COLO829 (cell line): ENCODE results near the gene ZNF487.
"Not testable (repeated sequence)": the region's sequence is repeated elsewhere in the genome, so short reads cannot be mapped to it uniquely, and the experiment has no call there.

Source experiments
- DNase-seq: peaks from one replicate; pipeline ENCODE4 v3.0.0; 2012; ENCODE audit warnings: low spot score

ZNF487 gene

DNA sequence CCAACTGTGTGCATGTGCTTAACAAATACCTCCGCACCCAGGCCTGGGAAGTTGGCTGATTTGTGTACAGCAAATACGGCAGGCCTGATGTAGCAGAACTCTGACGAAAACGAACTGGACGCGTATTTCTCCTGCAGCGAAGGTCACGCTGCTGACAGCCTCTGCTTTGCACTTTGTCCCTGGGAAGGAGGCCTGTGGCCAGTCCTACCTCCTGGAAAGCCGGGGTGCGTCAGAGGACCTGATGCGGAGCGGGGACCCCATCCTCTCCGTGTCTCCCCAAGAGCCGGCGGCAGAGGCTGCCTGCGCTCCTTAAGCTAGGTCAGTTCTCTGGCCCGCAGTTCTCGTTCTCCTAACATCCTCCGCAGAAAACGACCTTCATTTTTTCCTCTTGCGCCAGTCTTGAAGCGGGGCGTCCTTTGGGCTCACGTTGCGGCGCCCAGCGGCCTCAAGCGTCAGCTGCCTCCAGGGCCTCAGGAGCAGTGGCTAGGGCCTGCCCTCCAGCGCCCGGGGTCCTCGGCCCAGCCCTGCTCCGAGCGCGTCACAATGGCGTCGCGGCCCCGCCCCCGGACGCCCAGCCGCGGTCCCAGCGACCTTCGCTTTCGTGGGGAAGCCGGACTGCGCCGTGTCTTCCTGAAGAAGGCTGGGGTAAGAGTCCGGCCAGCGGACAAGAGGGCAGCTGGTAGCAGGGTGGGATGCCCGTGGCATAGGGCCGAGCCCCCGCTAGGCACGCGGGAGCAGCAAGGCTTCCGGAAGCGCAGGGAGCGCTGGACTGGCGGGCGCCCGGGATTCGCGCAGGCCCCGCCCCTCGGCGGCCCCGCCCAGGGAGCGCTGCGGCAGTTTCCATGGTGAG, at the start of gene ZNF487:
ZNF487 (plus strand) TSS at position 821 of the 850 bp plus-strand sequence. CDS start 38,703 bp downstream, outside the sequence.
- peak; percentile 63 for DNase-seq

DNA sequence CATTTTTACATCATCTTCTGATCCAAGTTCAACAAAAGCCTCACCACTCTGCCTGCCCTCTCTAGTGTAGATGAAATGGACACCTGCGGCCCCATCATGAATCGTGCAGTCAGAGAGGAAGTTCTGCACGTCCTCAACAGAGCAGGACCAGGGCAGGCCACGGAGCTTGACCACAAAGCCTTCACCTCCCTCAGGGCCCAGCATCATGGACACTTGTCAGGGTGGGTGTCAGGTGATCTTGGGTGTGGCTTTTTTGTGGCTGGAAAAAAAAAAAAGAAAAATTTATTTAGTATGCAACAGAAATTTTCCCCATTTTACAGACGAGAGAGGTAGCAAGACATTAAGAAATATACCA, 49.3 kb upstream of the ZNF487 start:
- no peak for DNase-seq

DNA sequence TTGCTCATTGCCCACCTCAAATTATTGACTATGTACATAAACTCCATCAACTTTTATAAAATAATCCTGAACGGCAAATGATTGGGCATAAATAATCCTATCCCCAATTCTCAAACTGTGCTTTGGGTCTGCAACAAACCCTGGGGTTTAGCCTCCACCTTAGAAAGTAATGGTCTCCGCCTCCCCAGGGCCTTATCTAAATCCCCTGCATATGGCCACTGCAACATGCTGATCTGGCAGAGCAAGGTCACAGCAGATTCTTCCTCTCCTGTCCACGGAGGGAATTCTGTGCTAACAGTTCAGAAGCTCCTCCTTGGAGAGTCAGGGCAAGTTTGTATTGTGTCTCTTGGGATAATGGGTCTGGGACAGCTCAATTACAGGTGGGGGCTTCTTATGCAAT, 47.0 kb upstream of the ZNF487 start:
- DNase-seq: no peak

DNA sequence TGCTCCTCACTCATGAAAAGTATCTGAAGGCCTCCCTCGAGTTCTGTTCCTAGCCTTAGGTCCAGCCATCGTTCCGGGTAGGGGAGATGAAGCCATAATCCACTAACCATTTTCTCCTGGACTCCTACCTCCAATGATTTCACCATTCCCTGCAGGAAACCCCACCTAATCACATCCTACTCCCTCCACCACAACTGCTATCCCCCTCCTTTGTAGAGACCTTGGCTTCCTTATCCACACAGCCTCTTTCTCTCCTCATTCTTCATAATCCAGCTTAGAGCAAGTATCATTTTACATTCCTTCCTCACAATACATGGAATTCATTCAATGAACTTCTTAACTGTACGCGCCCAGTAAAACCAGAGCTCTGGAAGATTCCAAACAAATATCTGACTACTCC, 46.6 kb upstream of the ZNF487 start:
- DNase-seq: no peak

DNA sequence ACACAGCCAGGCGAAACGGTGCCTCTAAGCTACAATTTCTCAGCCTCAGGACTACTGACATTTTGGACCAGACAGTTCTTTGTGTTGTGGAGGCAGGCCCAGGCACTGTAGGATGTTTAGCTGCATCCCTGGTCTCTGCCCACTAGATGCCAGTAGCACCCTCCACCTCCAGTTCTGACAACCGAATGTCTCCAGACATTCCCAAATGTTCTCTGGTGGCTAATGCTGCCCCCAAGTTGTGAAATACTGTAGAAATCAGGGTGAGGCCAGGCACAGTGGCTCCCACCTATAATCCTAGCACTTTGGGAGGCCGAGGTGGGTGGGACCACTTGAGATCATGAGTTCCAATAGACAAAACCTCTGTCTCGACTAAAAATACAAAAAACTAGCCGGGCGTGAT, 46.2 kb upstream of the ZNF487 start:
- no peak for DNase-seq

DNA sequence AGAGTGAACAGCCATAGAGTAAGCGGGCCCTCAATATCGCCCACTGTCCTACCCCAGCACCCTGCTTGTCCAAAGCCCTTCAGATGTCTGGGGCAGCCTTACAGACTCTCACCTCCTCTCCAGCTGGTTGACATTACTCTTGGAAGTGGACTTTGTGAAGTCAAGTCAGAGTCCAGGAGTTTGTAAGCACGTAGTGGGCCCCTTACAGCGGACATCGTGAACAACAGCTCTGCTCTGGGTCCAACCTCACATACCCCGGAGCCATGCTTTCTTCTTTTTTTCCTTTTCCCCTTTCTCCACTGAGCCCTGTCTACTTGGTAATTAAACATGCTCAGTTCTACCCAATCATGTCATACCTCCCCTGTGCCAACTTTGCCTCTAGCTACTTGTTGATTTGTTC, 45.4 kb upstream of the ZNF487 start:
- DNase-seq: no peak

DNA sequence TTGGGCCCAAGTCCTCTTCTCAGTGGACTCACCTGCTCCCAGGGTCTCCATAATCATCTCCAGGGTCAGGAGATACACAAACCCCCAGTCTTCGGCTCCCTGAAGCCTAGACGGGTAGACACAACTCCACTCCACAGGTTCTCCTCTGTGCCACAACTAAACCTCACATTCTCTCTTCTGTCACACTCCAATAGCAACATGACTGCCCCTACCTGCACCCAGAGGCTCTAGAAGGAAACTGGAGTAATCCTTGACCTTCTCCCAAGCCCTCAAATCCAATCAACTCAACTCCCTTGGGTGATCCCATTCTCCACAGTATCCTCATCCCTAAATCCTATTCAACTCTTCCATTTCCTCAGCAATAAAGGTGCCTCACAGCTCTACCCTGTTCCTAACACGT, 44.2 kb upstream of the ZNF487 start:
- DNase-seq: no peak

DNA sequence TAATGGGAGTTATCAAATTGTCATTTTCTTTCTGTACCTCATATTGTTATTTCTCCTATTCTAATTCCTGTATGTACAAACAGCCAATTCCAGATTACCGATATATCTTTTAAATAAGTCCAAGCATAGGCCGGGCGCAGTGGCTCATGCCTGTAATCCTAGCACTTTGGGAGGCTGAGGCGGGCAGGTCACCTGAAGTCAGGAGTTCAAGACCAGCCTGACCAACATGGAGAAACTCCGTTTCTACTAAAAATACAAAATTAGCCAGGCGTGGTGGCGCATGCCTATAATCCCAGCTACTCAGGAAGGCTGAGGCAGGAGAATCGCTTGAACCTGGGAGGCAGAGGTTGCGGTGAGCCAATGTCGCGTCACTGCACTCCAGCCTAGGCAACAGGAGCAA, 43.7 kb upstream of the ZNF487 start:
- DNase-seq: not testable (repeated sequence)

DNA sequence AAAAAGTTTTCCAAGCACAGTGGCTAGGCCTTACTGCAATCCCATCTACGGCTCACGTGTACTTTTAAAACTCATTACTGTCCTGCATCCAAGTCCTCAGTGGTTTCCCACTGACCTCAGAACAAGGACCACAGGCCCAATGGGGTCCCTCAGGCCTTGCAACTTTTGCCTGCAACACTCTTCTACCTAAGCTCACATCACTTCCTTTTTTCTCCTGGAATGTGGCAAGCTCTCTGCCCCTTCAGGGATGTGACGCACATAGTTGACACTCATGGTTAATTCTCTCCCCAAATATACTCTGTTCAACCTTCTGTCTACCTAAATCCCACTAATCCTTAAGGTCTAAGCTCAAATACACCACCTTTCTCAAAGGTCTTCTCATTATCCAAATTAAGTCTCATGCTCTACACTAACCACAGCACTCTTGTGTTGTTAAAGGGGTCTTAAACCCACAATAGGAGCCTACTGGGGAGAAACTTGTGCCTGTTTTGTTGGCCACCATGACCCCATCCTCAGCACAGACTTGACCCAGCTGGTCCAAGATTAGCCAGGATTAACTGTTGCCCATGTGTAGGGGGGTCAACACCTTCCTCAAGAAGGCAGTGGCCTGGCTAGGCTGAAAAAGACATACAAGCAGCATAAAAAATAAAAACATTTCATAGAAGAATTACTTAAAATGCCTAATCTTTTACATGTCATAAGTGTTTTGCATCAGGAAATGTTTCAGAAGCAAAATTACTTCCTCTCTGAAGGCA, 43.1 kb upstream of the ZNF487 start:
- DNase-seq: no peak

DNA sequence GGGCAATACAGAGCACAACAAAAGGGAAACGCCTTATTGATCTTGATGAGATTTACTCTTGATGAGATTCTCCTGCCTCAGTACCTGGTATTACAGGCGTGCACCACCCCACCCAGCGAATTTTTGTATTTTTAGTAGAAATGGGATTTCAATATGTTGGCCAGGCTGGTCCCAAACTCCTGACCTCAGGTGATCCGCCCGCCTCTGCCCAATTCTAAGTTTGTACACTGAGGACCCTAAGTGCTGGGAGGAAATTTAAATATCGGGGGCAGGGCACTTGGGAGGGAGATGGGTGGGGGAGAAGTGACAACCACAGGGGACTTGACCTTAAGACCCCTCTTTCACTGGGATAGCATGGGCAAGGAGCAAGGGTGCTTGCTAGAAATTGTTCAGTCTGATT, 42.0 kb upstream of the ZNF487 start:
- no peak for DNase-seq

DNA sequence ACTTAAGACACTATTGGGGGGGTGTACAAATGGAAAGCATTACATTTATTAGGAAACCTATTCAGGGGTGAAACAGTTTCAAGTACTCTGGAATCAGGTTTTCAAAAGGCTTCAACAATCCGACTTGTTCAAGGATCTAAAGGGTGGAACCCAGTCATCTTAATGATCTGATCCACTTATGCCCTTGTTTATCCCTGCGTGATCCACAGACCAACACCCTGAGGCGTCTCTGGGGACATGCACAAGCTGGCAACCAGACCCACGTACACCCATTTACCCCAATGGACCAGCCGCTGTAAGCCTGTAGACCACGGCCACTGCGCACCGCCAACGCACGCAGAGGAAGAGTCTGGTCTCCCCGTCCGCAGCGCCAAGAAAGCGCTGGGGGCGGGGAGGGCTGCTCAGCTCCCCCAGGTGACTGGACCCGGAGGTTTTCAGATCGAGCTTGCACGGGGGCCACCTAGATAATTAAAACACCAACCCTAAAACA, 41.3 kb upstream of the ZNF487 start:
- DNase-seq: no peak

DNA sequence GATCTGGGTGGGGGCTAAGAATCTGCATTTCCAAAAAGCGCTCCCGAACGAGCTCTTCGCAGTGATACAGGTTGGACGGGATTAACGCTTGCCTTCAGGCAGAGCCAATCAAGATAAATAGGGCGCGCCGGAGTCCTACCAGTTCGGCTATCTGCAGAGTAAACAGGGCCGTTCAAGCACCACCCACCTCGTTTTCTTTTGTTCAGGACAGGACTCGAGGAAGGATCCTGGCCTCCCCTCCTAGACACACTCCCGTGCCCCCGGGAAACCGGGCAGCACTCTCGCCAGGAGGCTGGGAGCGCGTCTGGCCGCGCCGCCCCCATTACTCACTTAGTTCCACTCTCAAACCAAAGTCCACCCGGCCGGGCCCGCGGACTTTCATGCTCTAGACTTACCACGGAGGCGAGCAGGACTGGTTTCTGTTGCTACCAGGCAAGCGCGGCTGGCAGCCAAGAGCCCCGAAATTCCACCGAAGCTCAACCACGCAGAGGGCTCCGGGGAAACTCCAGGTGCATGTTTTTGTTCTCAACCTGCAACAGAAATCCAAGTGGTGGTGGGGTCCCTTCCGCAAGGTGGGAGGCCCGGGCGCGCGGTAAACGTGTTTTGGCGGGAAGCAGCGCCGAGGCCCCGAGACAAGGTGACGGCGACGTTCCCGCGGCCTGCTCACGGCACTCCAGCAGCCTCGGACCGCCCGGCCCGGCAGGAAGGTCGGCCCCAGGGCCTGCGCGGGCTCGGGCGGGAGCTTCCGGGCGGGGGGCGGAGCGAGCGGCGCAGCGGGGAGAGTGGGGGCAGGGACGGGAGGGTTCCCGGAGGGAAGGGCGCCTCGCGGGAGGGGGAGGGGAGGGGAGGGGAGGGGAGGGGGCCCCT, 40.6 kb upstream of the ZNF487 start:
- peak; percentile 51 for DNase-seq

DNA sequence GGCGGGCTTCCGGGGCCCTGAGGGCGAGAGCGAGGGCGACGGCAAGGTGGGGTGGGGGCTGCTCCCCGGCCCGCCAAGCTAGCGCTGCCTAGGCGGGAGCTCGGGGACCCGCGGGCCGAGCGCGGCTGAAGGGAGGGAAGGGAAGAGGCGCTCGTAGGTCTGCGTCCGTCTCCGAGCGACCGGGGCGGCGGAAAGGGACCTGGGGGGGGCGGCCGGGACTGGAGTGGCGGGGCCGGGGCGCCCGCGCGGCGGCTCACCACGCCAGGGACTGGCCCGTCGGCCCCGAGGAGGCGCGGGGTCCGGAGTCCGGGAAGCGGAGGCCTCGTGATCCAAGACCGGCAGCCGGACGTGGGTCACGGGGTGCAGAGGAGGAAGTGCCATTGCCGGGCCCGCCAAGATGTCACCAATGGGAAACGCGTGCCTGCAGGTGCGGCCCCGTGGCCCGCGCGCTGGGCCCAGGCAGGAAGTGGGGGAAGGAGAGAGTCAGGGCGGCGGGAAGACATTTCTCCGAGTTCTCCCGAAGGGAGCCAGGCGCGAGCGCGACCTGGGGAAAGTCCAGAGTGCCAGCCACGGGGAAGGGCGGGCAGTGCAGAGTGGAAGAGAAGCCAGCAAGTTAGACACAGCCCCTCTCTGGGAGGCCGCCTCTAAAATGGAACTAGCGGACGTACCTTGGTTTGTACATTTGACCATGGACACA, 39.8 kb upstream of the ZNF487 start:
- DNase-seq: peak; percentile 56

DNA sequence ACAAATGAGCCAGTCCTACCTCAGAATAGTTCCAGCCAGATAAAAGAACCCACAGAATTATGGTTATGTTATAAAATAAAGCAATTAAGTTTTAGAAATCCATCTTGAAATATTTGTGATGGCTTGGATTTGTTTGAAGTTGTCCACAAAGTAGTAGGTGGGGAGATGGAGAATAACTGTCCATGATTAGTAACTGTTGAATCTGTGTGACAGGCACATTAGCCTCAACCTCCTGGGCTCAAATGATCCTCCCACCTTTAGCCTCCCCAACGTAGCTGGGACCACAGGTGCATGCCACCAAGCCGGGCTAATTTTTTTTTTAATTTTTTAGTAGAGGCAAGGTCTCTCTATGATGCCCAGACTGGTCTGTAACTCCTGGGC, 38.0 kb upstream of the ZNF487 start:
- no peak for DNase-seq

DNA sequence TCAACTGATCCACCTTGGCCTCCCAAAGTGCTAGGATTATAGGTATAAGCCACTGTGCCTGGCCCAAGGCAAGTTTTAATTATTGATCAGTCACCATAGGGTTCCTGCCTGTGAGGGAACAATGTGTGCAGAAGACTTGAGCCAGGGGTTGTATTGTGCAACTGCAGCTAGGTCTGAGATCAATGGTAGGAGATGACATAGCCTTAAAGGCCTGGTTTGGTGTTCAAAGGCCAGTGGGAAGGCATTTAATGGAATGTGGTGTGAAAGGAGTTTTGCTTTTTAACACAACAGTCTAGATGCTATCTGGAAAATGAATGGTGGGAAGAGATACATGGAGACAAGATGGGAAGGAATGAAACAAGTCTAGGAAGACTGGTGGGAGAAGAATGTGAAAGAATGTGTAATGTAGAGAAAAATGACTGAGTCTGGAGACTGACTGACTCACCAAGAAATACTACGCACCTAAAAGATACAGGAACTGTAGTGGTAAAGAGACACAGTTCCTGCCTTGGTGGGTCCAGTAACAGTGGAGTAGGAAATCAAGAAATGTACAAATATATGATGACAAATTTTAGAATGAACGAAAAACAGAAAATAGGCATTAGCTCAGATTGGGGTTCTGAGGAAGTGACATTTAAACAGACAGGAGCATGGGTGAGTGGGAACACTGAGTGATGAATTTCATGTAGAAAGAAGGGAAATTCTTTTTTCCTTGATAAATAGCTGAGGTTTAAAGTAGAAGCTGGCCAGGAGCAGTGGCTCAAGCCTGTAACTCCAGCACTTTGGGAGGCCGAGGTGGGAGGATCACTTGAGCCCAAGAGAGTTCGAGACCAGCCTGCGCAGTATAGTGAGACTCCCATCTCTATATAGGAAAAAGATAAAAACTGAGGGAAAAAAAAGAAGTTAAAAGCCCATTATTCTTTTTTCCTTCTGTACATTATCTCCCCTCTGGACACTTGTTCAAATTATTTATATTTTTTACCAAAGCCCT, 37.3 kb upstream of the ZNF487 start:
- DNase-seq: no peak

DNA sequence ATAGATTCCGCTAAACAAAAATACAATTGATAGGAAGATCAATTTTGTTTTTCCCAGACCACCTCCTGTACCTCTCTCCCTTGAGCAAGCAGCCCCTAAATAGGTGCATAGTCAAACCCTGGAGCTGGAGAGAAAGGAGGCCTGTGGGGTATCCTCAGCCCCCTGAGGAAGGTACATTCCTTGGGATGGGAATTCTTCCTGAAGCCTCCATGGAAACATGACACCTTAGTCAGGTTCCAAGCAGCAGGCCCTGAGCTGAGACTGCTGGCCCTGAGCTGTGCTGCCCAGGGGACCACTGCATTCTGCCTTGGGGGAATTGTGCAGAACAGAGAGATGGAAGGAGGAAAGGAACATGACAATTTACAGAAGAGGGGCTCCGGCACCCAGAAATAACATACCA, 35.3 kb upstream of the ZNF487 start:
- no peak for DNase-seq

DNA sequence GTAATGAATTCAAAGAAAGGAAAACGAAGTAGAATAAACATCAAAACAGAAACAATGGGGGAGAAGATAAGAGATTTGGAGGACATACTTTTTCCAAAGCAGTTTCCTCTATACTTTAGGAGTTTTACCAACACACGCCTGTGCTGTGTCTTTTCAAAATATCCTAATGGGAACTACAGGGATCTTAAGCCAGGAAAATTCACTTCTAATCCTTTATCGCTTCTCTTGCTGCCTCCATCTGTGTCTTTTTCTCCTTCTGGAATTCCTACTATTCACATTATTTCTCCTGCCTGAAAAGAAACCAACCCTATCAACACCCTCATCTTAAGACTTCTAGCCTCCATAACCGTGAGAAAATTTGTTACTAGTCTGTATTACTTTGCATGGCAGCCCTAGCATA, 34.7 kb upstream of the ZNF487 start:
- no peak for DNase-seq

DNA sequence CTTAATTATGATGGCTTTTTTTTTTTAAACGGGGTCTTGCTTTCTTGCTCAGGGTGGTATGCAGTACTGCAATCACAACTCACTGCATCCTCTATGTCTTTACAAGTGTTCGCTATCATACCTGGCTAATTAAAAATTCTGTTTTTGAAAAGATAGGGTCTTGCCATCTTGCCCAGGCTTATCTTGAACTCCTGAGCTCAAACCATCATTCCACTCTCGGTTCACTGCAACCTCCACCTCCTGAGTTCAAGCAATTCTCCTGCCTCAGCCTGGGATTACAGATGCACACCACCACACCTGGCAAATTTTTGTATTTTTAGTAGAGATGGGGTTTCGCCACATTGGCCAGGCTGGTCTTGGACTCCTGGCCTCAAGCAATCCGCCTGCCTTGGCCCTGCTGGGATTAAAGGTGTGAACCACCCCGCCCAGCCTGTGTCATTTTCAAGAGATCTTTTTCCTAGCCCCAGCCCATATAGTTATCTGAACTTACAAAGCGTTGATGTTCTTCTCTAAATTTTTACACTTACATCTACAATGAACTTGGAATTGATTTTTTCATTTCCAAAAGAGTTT, 33.9 kb upstream of the ZNF487 start:
- no peak for DNase-seq

DNA sequence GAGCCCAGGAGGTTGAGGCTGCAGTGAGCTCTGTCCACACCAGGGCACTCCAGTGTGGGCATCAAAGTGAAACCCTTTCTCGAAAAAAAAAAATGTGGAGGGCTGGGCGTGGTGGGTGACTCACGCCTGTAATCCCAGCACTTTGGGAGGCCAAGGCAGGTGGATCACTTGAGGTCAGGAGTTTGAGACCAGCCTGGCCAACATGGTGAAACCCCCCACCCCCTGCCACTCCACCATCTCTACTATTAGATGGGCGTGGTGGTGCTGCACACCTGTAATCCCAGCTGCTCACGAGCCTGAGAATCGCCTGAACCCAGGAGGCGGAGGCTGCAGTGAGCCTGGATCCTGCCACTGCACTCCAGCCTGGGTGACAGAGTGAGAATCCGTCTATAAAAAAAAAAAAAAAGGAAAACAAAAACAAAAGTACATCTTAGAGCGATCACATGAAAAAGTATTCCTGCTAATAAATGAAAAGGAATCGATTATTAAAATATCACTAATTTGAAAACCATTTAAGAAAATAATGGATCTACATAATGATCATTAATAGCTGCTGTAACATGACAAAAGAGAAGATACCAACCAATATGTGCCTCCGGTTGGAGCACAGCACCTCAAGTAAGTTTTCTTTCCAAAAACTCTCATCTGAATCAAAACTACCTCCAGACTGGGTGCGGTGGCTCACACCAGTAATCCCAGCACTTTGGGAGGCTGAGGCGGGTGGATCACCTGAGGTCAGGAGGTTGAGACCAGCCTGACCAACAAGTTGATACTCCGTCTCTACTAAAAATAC, 32.8 kb upstream of the ZNF487 start:
- no peak for DNase-seq
